Fibroblast of peridontal ligament (primary cell): Measurements from ENCODE around the gene KCNH3.

ENCODE experiments used
- DNase-seq: peaks from one replicate; pipeline ENCODE4 v3.0.0-alpha.2; 2010; ENCODE audit errors: extremely low read depth

KCNH3 gene

GRCh38 chr12:49562233-49562632, 23.4 kb downstream of the KCNH3 start:
- DNase-seq, result no peak

GRCh38 chr12:49562831-49563230, 24.0 kb downstream of the KCNH3 start:
- DNase-seq, result no peak

- DNase-seq, result no peak
These were observed 25.3 kb downstream of the KCNH3 start for GRCh38 chr12:49563951-49564685.

- no peak for DNase-seq
These were observed 26.0 kb downstream of the KCNH3 start for GRCh38 chr12:49564686-49565405.

GRCh38 chr12:49565406-49566265, 26.8 kb downstream of the KCNH3 start:
- DNase-seq, result no peak

- no peak for DNase-seq
These were observed 27.5 kb downstream of the KCNH3 start for GRCh38 chr12:49566361-49566760.

GRCh38 chr12:49567302-49567610, 28.4 kb downstream of the KCNH3 start:
- DNase-seq, result no peak

GRCh38 chr12:49567611-49568441, 29.0 kb downstream of the KCNH3 start, which contains the start of gene MCRS1:
Gene MCRS1 (minus strand): TSS chr12:49568142. CDS start chr12:49566731, 1,411 bp downstream.
- DNase-seq, result peak; percentile 92

- DNase-seq, result no peak
These were observed 29.8 kb downstream of the KCNH3 start for GRCh38 chr12:49568442-49569162.

GRCh38 chr12:49577589-49578315, 38.9 kb downstream of the KCNH3 start:
- no peak for DNase-seq

GRCh38 chr12:49578471-49579112, 39.8 kb downstream of the KCNH3 start:
- no peak for DNase-seq

GRCh38 chr12:49580572-49581535, 42.0 kb downstream of the KCNH3 start:
- DNase-seq, result peak; percentile 73

GRCh38 chr12:49582201-49582600, 43.4 kb downstream of the KCNH3 start:
- DNase-seq, result no peak

GRCh38 chr12:49582850-49583249, 44.0 kb downstream of the KCNH3 start:
- peak; percentile 25 for DNase-seq

- peak; percentile 17 for DNase-seq
These were observed 44.7 kb downstream of the KCNH3 start for GRCh38 chr12:49583366-49584094.

GRCh38 chr12:49584591-49584990, 45.8 kb downstream of the KCNH3 start:
- no peak for DNase-seq
